ENCODE results near the gene PARD3B.

- TF ChIP-seq, protein P1, sequence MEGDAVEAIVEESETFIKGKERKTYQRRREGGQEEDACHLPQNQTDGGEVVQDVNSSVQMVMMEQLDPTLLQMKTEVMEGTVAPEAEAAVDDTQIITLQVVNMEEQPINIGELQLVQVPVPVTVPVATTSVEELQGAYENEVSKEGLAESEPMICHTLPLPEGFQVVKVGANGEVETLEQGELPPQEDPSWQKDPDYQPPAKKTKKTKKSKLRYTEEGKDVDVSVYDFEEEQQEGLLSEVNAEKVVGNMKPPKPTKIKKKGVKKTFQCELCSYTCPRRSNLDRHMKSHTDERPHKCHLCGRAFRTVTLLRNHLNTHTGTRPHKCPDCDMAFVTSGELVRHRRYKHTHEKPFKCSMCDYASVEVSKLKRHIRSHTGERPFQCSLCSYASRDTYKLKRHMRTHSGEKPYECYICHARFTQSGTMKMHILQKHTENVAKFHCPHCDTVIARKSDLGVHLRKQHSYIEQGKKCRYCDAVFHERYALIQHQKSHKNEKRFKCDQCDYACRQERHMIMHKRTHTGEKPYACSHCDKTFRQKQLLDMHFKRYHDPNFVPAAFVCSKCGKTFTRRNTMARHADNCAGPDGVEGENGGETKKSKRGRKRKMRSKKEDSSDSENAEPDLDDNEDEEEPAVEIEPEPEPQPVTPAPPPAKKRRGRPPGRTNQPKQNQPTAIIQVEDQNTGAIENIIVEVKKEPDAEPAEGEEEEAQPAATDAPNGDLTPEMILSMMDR (IDR thresholded peaks at IDR 0.05; ENCODE audit: borderline replicate concordance, extremely low read depth, low read length, poor library complexity, severe bottlenecking): no peak
- TF ChIP-seq EZH2 (IDR thresholded peaks at IDR 0.05; ENCODE audit: borderline replicate concordance, low read depth, low read length, severe bottlenecking): no peak
Observed at GRCh38 chr2:205347899-205348298, 802.6 kb downstream of the PARD3B start.

Measured in DND-41 (cell line).